Kidney epithelial cell (primary cell): Measurements from ENCODE around the gene SFT2D2. TPM values are rescaled to one million over a fixed set of nuclear protein-coding genes. Genes with fewer than 3 reads are reported as not detected.

Source experiments
- DNase-seq: peaks from one replicate; pipeline ENCODE4 v3.0.0-alpha.2; 2010; ENCODE audit warnings: low read depth
- H3K27me3 ChIP-seq: 2 replicates; pipeline ENCODE4 v1.6.0; 2011; ENCODE audit warnings: low read length; ENCODE audit not compliant: control insufficient read depth, insufficient read depth
- H3K36me3 ChIP-seq: 2 replicates; pipeline ENCODE4 v1.5.1; 2011; ENCODE audit warnings: low read length; ENCODE audit not compliant: control insufficient read depth, insufficient read depth
- H3K4me3 ChIP-seq: 2 replicates; pipeline ENCODE4 v1.5.1; 2011; ENCODE audit warnings: low read depth, mild to moderate bottlenecking, control low read depth, low read length
- total RNA-seq: library from RNA; depleted of rRNA; stranded (reverse); fragments of >200 nt; gene quantifications from 2 replicates; pipeline ENCODE4 v1.2.3, GENCODE V29; 2015
- TF ChIP-seq, protein P1 (sequence below): IDR thresholded peaks from 2 replicates; pipeline ENCODE4 v1.5.1; 2011; ENCODE audit warnings: mild to moderate bottlenecking, moderate library complexity, low read length, control low read depth, inconsistent platforms; ENCODE audit not compliant: insufficient read depth, poor library complexity, severe bottlenecking

Gene SFT2D2
- total RNA-seq, 1 donor from 2014 or later, result 42.1 TPM

DNA sequence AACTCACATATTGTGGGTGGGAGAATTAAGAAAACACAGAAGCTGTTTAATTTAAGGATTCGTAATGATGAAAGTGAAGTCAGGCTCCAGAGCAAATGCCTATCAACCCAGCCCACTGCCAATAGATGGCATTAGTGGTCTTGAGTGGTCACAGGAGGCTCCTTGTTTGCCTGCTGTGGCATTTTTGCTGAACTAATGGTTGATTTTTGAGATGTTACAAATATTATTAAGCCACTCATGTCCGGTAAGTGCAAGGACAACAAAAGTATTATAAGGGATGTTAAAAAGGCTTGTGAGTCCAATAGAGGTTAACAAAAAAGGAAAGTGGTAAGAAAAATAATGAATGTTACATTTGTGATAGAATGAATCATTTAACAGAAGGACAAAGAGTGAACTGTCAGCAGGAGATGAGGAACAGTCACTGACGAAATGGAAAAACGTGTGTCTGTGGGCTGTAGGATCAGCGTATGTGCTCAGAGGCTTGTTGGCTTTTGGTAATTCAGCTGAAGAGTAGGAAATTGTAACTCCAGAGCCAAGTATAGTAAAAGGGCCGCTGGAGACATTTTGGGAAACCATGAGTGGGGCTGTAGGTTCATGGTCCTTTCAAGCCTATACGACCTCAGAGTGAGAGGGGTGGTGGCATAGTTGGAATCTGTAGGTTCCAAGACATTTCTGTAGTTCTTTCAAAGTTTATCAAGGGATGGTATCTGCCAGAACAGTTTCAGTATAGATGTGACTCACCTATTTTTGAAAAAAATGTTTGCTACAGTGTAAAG lies 11.2 kb downstream of the SFT2D2 start:
- Histone ChIP-seq H3K27me3 (no peaks in the 10 kb centered on the region), H3K36me3 (no peaks in the 10 kb centered on the region), H3K4me3 (no peak overlapping the region)
- TF ChIP-seq, protein P1, sequence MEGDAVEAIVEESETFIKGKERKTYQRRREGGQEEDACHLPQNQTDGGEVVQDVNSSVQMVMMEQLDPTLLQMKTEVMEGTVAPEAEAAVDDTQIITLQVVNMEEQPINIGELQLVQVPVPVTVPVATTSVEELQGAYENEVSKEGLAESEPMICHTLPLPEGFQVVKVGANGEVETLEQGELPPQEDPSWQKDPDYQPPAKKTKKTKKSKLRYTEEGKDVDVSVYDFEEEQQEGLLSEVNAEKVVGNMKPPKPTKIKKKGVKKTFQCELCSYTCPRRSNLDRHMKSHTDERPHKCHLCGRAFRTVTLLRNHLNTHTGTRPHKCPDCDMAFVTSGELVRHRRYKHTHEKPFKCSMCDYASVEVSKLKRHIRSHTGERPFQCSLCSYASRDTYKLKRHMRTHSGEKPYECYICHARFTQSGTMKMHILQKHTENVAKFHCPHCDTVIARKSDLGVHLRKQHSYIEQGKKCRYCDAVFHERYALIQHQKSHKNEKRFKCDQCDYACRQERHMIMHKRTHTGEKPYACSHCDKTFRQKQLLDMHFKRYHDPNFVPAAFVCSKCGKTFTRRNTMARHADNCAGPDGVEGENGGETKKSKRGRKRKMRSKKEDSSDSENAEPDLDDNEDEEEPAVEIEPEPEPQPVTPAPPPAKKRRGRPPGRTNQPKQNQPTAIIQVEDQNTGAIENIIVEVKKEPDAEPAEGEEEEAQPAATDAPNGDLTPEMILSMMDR, result no peak
- DNase-seq, result no peak

DNA sequence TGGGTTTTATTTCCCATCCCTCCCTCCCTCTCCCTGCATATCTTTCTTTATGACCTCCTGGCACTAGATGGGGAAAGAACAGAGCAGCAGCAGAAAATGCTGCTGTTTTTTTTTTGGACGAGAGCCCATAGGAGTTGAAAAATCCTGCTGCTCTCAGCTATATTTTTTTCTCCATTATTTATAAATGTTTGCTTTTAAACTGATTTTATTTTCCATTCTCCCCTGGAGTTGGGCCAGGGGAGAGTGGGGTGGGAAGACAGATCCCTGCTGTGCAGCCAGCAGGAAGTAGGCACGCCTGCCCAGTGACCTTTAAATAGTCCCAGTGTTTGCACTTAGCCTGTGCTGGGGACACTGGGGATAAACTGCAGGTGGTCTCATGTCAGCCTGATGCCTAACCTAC lies 17.4 kb downstream of the SFT2D2 start:
- Histone ChIP-seq H3K36me3 (no peaks in the 10 kb centered on the region), H3K4me3 (no peak overlapping the region), H3K27me3 (no peaks in the 10 kb centered on the region)
- TF ChIP-seq, protein P1, result no peak
- no peak for DNase-seq

DNA sequence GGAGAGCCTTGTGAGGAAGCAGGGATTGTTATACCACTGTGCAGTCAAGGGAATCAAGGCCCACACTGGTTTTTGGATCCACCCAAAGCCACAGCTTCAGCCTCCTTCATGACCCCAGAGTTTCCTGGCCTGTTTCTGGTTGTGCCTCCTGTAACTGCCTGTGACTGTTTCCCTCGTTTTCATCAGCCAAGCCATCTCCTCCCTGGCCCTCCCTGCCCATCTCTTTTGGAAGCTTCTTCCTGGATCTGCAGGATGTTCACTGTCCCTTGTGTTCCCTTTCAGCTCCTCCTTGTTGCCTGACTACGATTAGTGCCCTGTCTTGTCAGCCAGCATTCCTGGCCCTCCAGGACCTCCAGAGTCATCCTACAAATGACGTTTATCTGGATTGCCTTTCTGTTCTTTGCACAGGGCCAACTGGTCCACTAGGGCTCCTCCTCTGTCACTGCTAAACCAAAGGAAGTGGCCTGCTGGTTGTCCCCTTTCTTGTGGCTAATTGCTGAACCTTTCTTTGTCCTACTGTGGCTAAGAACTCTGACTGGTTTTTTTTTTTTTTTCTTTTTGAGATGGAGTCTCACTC lies 17.9 kb downstream of the SFT2D2 start:
- no peak for DNase-seq
- Histone ChIP-seq H3K4me3 (no peak overlapping the region), H3K36me3 (no peaks in the 10 kb centered on the region), H3K27me3 (no peaks in the 10 kb centered on the region)
- TF ChIP-seq, protein P1, result no peak

DNA sequence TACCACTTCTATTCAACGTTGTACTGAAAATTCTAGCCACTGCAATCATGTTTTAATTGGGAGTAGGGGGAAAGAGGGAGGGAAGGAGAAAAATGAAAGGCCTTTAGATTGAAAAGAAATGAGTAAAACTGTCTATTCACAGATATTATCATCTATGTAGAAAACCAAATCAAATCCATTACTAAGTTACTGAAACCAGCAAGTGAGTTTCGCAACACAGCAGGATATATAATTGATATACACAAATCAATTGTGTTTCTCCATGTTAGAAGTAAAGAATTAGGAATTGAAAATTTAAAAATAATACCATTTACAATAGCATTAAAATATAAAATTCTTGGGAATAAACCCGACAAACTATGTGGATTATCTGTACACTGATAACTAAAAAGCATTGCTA lies 19.2 kb downstream of the SFT2D2 start:
- TF ChIP-seq, protein P1, result no peak
- H3K4me3 ChIP-seq, result no peak overlapping the region
- H3K36me3 ChIP-seq, result no peaks in the 10 kb centered on the region
- H3K27me3 ChIP-seq, result no peaks in the 10 kb centered on the region
- no peak for DNase-seq

DNA sequence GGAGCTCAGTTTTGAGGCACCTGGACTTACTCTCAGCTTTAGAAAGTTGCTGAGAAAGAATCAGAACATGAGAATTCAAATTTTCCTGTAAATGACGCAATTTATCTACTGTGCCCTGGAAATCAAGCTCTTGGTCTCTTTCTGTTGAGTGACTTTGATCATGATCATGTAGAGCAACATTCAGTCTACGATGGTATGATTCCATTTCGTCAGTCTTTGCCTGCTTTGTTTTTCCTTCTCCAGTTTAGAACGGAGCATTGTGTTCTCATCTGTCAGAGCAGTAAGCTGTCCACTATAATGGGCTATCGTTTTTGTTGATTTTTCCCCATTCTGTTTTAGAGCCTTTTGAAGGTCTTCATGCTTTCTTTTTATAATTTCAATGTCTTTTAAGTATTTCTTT lies 20.7 kb downstream of the SFT2D2 start:
- DNase-seq, result no peak
- Histone ChIP-seq H3K4me3 (no peak overlapping the region), H3K27me3 (no peaks in the 10 kb centered on the region), H3K36me3 (no peaks in the 10 kb centered on the region)
- TF ChIP-seq, protein P1, result no peak
